HEK293 (cell line): ENCODE results near the gene RHEX.

Experiments used
- CTCF ChIA-PET: fragments of 350-600 bp; formaldehyde crosslinking; extraction: SDS; loops from one replicate; lab custom pipeline; 2021; ENCODE audit warnings: antibody characterized with exemption; lab: Yijun Ruan, JAX
- POLR2A ChIA-PET: fragments of 300-600 bp; formaldehyde crosslinking; extraction: SDS; loops from one replicate; lab custom pipeline; 2020; ENCODE audit warnings: antibody characterized with exemption, inconsistent platforms; lab: Yijun Ruan, JAX
- H3K27ac ChIP-seq: fragments of 200-500 bp; sonication (Bioruptor generic); 2 replicates; pipeline ENCODE4 v1.5.1; 2014; ENCODE audit warnings: low read depth, low read length, control low read depth, inconsistent platforms; ENCODE audit errors: extremely low read depth
- H3K36me3 ChIP-seq, 2 experiments: fragments of 200-500 bp in 1 of 2; sonication (Bioruptor generic) in 1 of 2; 1 replicate in 1 of 2; 2 replicates in 1 of 2; pipeline ENCODE4 v1.5.1; 2014 to 2017; ENCODE audit warnings: inconsistent platforms in 2 of 2, low read length in 2 of 2; ENCODE audit not compliant: control insufficient read depth in 2 of 2, insufficient read depth in 1 of 2
- H3K4me1 ChIP-seq: fragments of 200-500 bp; sonication (Bioruptor generic); 2 replicates; pipeline ENCODE4 v1.5.1; 2014; ENCODE audit warnings: mild to moderate bottlenecking, low read length, inconsistent platforms; ENCODE audit not compliant: control insufficient read depth, insufficient read depth
- H3K4me3 ChIP-seq: 2 replicates; pipeline ENCODE4 v1.5.1; 2011; ENCODE audit warnings: low read depth, mild to moderate bottlenecking, control low read depth, low read length, moderate library complexity
- H3K9me3 ChIP-seq: fragments of 200-500 bp; sonication (Bioruptor generic); 2 replicates; pipeline ENCODE4 v1.5.1; 2014; ENCODE audit warnings: low read depth, low read length, inconsistent platforms; ENCODE audit not compliant: control insufficient read depth, insufficient read depth
- GLIS2 ChIP-seq: fragments of 450-650 bp; formaldehyde crosslinking; IDR thresholded peaks from 2 replicates; pipeline ENCODE4 v1.5.1; 2016; ENCODE audit warnings: missing biosample characterization, missing genetic modification characterization
- SCRT2 ChIP-seq: fragments of 450-650 bp; formaldehyde crosslinking; IDR thresholded peaks from 2 replicates; pipeline ENCODE4 v1.5.1; 2016; ENCODE audit warnings: missing biosample characterization, missing genetic modification characterization
- ZFP41 ChIP-seq: fragments of 450-650 bp; formaldehyde crosslinking; IDR thresholded peaks from 2 replicates; pipeline ENCODE4 v1.5.1; 2016; ENCODE audit warnings: missing biosample characterization, missing genetic modification characterization, borderline replicate concordance
- ZFP69B ChIP-seq: fragments of 450-650 bp; formaldehyde crosslinking; IDR thresholded peaks from 2 replicates; pipeline ENCODE4 v1.5.1; 2016; ENCODE audit warnings: missing biosample characterization, missing genetic modification characterization
- ZNF19 ChIP-seq: fragments of 450-650 bp; formaldehyde crosslinking; IDR thresholded peaks from 2 replicates; pipeline ENCODE4; 2016; ENCODE audit warnings: missing biosample characterization, missing genetic modification characterization, low read depth
- ZNF2 ChIP-seq: fragments of 450-650 bp; formaldehyde crosslinking; IDR thresholded peaks from 2 replicates; pipeline ENCODE4 v1.5.1; 2016; ENCODE audit warnings: missing biosample characterization, missing genetic modification characterization
- ZNF423 ChIP-seq: fragments of 450-650 bp; formaldehyde crosslinking; IDR thresholded peaks from 2 replicates; pipeline ENCODE4 v1.5.1; 2016; ENCODE audit warnings: missing biosample characterization, missing genetic modification characterization
- ZNF529 ChIP-seq: fragments of 450-650 bp; formaldehyde crosslinking; IDR thresholded peaks from 2 replicates; pipeline ENCODE4 v1.5.1; 2017; ENCODE audit warnings: missing genetic modification characterization, missing biosample characterization; ENCODE audit not compliant: insufficient replicate concordance
- ZNF530 ChIP-seq: fragments of 450-650 bp; formaldehyde crosslinking; IDR thresholded peaks from 2 replicates; pipeline ENCODE4 v1.5.1; 2016; ENCODE audit warnings: low read depth, missing biosample characterization, missing genetic modification characterization
- ZNF776 ChIP-seq: fragments of 450-650 bp; formaldehyde crosslinking; IDR thresholded peaks from 2 replicates; pipeline ENCODE4 v1.5.0; 2017; ENCODE audit warnings: missing biosample characterization, missing genetic modification characterization, borderline replicate concordance
- TF ChIP-seq, protein P1 (sequence below): fragments of 450-650 bp; formaldehyde crosslinking; IDR thresholded peaks from 2 replicates; pipeline ENCODE4 v1.5.1; 2016; ENCODE audit warnings: missing biosample characterization, missing genetic modification characterization
- TF ChIP-seq, protein P2 (sequence below): fragments of 450-650 bp; formaldehyde crosslinking; IDR thresholded peaks from 2 replicates; pipeline ENCODE4 v1.5.1; 2017; ENCODE audit warnings: missing biosample characterization, mild to moderate bottlenecking, missing genetic modification characterization, moderate library complexity
- TF ChIP-seq, protein P3 (sequence below): fragments of 450-650 bp; formaldehyde crosslinking; IDR thresholded peaks from 2 replicates; pipeline ENCODE4 v1.5.1; 2016; ENCODE audit warnings: missing biosample characterization, missing genetic modification characterization
- TF ChIP-seq, protein P4 (sequence below): fragments of 450-650 bp; formaldehyde crosslinking; IDR thresholded peaks from 2 replicates; pipeline ENCODE4 v1.5.1; 2016; ENCODE audit warnings: missing biosample characterization, missing genetic modification characterization
- TF ChIP-seq, protein P5 (sequence below): fragments of 450-650 bp; formaldehyde crosslinking; IDR thresholded peaks from 2 replicates; pipeline ENCODE4 v1.5.1; 2016; ENCODE audit warnings: missing biosample characterization, missing genetic modification characterization

The RHEX gene

DNA sequence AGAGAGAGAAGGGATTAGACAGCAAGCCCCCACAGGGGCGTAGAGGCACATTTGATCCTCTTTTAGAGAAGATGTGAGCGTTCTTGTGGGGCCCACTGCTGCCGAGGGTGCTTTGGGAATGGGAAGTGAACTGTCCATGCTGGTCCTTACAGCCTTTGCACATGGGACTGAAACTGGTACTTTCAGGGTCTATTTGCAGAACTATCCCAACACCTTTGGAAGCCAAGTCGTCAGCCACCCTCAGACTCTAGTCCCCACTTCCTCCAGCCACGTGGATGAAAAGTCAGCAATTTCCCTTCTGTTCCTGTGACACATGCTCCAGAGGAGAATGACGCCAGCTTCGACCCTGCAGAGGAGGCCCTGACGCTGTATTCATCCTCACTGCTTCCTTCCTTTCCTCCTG lies 47.2 kb upstream of the RHEX start:
- Histone ChIP-seq H3K4me1 (no peaks in the 10 kb centered on the region), H3K27ac (no peak overlapping the region), H3K36me3 (no peaks in the 10 kb centered on the region), H3K9me3 (no peaks in the 10 kb centered on the region), H3K4me3 (no peak overlapping the region)
- CTCF ChIA-PET, result interaction anchor here (1.4 kb wide), 1 partner anchor 19 kb away, joined by 4 read pairs; no protein-coding TSS in a partner anchor
- POLR2A ChIA-PET, result no interaction called here
- TF ChIP-seq ZNF776, result no peak
- peak; percentile 52; the same call in 1 of the 2 replicates for TF ChIP-seq ZFP69B (tag by site-specific recombination)
- TF ChIP-seq, protein P1, sequence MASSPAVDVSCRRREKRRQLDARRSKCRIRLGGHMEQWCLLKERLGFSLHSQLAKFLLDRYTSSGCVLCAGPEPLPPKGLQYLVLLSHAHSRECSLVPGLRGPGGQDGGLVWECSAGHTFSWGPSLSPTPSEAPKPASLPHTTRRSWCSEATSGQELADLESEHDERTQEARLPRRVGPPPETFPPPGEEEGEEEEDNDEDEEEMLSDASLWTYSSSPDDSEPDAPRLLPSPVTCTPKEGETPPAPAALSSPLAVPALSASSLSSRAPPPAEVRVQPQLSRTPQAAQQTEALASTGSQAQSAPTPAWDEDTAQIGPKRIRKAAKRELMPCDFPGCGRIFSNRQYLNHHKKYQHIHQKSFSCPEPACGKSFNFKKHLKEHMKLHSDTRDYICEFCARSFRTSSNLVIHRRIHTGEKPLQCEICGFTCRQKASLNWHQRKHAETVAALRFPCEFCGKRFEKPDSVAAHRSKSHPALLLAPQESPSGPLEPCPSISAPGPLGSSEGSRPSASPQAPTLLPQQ, result 0 out of 2 replicates have a peak, but pooled peaks have one; percentile 15
- no peak for TF ChIP-seq ZNF529 (tag by site-specific recombination)

DNA sequence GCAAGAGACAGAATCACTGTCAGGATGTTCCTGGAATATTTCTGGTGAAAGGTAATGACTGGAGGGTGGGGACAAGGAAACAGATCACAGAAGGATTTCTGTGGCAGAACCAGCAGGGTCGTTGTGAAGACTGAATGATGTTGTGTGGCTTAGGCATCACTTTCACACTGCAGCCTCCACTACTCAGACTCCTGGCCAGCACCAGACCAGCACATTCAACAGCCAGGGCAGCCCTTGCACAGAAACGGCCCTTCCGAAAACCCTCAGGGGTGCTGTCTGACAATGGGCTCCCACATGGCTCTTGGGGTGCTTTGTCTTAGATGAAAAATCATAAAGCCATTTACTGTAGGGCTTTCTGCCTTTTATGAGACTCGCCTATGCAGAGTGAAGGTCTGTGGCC lies 46.0 kb upstream of the RHEX start:
- ChIA-PET CTCF (interaction anchor here (0.6 to 0.8 kb wide), 2 partner anchors 30 to 480 kb away, joined by 3 read pairs; no protein-coding TSS in a partner anchor), POLR2A (no interaction called here)
- no peaks in the 10 kb centered on the region for H3K9me3 ChIP-seq
- no peaks in the 10 kb centered on the region for H3K4me1 ChIP-seq
- H3K4me3 ChIP-seq, result no peak overlapping the region
- no peaks in the 10 kb centered on the region for H3K36me3 ChIP-seq
- TF ChIP-seq ZFP41 (tag by site-specific recombination), result no peak
- TF ChIP-seq ZNF2 (tag by site-specific recombination), result no peak
- TF ChIP-seq GLIS2 (tag by site-specific recombination), result no peak
- TF ChIP-seq, protein P2, sequence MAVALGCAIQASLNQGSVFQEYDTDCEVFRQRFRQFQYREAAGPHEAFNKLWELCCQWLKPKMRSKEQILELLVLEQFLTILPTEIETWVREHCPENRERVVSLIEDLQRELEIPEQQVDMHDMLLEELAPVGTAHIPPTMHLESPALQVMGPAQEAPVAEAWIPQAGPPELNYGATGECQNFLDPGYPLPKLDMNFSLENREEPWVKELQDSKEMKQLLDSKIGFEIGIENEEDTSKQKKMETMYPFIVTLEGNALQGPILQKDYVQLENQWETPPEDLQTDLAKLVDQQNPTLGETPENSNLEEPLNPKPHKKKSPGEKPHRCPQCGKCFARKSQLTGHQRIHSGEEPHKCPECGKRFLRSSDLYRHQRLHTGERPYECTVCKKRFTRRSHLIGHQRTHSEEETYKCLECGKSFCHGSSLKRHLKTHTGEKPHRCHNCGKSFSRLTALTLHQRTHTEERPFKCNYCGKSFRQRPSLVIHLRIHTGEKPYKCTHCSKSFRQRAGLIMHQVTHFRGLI (tag by site-specific recombination), result no peak
- TF ChIP-seq ZNF530 (tag by site-specific recombination), result no peak
- TF ChIP-seq ZNF19 (tag by site-specific recombination), result no peak
- TF ChIP-seq, protein P3, sequence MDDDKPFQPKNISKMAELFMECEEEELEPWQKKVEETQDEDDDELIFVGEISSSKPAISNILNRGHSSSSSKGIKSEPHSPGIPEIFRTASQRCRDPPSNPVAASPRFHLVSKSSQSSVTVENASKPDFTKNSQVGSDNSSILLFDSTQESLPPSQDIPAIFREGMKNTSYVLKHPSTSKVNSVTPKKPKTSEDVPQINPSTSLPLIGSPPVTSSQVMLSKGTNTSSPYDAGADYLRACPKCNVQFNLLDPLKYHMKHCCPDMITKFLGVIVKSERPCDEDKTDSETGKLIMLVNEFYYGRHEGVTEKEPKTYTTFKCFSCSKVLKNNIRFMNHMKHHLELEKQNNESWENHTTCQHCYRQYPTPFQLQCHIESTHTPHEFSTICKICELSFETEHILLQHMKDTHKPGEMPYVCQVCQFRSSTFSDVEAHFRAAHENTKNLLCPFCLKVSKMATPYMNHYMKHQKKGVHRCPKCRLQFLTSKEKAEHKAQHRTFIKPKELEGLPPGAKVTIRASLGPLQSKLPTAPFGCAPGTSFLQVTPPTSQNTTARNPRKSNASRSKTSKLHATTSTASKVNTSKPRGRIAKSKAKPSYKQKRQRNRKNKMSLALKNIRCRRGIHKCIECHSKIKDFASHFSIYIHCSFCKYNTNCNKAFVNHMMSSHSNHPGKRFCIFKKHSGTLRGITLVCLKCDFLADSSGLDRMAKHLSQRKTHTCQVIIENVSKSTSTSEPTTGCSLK, result no peak
- TF ChIP-seq ZNF423, result no peak
- TF ChIP-seq, protein P4, sequence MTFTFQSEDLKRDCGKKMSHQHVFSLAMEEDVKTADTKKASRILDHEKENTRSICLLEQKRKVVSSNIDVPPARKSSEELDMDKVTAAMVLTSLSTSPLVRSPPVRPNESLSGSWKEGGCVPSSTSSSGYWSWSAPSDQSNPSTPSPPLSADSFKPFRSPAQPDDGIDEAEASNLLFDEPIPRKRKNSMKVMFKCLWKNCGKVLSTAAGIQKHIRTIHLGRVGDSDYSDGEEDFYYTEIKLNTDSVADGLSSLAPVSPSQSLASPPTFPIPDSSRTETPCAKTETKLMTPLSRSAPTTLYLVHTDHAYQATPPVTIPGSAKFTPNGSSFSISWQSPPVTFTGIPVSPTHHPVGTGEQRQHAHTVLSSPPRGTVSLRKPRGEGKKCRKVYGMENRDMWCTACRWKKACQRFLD (tag by site-specific recombination), result no peak
- TF ChIP-seq, protein P5, sequence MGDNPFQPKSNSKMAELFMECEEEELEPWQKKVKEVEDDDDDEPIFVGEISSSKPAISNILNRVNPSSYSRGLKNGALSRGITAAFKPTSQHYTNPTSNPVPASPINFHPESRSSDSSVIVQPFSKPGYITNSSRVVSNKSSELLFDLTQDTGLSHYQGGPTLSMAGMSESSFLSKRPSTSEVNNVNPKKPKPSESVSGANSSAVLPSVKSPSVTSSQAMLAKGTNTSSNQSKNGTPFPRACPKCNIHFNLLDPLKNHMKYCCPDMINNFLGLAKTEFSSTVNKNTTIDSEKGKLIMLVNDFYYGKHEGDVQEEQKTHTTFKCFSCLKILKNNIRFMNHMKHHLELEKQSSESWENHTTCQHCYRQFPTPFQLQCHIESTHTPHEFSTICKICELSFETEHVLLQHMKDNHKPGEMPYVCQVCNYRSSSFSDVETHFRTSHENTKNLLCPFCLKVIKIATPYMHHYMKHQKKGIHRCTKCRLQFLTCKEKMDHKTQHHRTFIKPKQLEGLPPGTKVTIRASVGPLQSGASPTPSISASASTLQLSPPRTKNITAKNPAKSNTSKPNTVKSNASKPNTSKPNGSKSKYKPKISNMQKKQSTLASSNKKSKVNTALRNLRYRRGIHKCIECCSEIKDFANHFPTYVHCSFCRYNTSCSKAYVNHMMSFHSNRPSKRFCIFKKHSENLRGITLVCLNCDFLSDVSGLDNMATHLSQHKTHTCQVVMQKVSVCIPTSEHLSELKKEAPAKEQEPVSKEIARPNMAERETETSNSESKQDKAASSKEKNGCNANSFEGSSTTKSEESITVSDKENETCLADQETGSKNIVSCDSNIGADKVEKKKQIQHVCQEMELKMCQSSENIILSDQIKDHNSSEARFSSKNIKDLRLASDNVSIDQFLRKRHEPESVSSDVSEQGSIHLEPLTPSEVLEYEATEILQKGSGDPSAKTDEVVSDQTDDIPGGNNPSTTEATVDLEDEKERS, result no peak
- TF ChIP-seq SCRT2 (tag by site-specific recombination), result no peak
- no peak overlapping the region for H3K27ac ChIP-seq
